ENCODE measurements around the gene CDKL5. TPM values are rescaled to one million over a fixed set of nuclear protein-coding genes. Genes with fewer than 3 reads are reported as not detected.
"Not testable (repeated sequence)": the region's sequence is repeated elsewhere in the genome, so short reads cannot be mapped to it uniquely, and the experiment has no call there.

Gene CDKL5
- total RNA-seq, 1 donor = 6.5 TPM

DNA sequence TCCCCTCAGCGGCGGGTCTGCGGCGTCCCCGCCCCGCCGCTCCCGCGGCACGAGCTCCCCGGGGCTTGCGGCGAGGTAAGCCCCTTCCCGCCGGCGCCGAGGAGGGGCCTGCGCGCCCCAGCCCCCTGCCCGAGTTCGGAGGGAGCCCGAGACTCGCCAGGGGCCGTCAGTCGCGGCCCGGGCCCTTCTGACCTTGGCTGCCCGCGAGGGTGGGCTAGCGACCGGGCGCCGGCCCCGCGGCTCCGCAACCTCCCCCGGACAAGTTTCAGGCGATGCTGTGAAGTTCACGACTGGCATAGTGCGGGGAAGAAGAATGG is 554 bp downstream of the CDKL5 start:
- TF ChIP-seq, protein P1, sequence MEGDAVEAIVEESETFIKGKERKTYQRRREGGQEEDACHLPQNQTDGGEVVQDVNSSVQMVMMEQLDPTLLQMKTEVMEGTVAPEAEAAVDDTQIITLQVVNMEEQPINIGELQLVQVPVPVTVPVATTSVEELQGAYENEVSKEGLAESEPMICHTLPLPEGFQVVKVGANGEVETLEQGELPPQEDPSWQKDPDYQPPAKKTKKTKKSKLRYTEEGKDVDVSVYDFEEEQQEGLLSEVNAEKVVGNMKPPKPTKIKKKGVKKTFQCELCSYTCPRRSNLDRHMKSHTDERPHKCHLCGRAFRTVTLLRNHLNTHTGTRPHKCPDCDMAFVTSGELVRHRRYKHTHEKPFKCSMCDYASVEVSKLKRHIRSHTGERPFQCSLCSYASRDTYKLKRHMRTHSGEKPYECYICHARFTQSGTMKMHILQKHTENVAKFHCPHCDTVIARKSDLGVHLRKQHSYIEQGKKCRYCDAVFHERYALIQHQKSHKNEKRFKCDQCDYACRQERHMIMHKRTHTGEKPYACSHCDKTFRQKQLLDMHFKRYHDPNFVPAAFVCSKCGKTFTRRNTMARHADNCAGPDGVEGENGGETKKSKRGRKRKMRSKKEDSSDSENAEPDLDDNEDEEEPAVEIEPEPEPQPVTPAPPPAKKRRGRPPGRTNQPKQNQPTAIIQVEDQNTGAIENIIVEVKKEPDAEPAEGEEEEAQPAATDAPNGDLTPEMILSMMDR (IDR thresholded peaks at IDR 0.05; ENCODE audit: insufficient read depth, low read depth, low read length) = no peak
- H3K4me3 ChIP-seq (ENCODE audit: low read depth, low read length) = peak overlapping the region; percentile 65
- DNase-seq (ENCODE audit: low read depth) = no peak

DNA sequence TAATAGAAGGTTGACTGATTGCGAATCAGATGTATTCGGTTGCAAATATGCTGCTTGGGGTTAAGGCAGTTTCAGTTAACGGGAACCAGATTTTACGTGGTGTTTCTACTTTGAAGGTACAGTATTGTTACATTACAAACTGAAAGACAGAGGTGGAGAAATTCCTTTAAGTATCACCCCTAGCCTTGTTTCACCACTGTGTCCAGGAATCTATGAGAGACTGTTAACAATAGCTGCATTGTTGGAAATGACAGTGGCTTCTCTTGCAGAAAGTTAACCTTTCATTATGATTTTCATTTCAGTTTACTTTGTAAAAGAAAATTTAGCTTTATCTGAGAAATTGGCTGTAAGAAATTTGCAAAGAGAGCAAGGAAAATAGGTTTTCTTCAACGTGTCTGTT is 2.6 kb downstream of the CDKL5 start:
- no peak overlapping the region for H3K4me3 ChIP-seq (ENCODE audit: low read depth, low read length)
- no peak for DNase-seq (ENCODE audit: low read depth)
- TF ChIP-seq, protein P1 (IDR thresholded peaks at IDR 0.05; ENCODE audit: insufficient read depth, low read depth, low read length) = no peak

DNA sequence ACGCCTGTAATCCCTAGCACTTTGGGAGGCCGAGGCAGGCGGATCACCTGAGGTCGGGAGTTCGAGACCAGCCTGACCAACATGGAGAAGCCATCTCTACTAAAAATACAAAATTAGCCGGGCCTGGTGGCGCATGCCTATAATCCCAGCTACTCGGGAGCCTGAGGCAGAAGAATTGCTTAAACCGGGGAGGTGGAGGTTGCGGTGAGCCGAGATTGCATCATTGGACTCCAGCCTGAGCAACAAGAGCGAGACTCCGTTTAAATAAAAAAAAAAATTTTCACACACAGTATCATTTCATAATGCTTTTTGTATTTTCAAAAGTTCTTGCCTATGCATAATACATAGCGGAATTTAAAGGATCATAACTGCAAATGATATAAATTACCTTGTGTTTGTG is 7.9 kb downstream of the CDKL5 start:
- not testable (repeated sequence) for H3K4me3 ChIP-seq (ENCODE audit: low read depth, low read length); DNase-seq (ENCODE audit: low read depth)

DNA sequence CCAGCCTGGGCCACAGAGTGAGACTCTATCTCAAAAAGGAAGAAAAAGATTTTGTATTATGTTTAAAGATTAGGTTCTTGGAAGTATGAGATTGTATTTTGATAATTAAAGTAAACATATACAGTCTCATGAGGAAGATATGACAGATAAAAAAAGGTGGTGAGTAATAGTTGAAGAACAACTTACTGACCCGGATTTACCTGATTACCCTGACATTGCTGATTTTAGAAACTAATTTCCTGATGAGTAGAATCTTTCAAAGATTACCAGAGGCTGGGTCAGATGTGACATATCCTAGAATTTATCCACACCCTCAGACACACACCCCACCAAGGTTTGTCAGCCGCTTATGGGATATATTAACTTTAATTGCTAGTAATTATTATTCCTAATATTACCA is 9.5 kb downstream of the CDKL5 start:
- no peak overlapping the region for H3K4me3 ChIP-seq (ENCODE audit: low read depth, low read length)
- TF ChIP-seq, protein P1 (IDR thresholded peaks at IDR 0.05; ENCODE audit: insufficient read depth, low read depth, low read length) = no peak
- no peak for DNase-seq (ENCODE audit: low read depth)

DNA sequence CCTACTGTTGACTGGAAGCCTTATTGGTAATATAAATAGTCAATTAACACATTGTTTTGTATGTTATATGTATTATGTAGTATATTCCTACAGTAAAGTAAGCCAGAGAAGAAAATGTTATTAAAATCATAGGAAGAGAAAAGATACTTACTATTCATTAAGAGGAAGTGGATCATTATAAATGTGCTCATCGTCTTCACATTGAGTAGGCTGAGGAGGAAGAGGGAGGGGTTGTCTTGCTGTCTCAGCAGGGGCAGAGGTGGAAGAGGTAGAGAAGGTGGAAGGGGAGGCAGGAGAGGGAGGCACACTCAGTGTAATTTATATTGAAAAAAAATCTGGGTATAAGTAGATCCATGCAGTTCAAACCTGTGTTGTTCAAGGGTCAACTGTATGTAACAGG is 10.6 kb downstream of the CDKL5 start:
- DNase-seq (ENCODE audit: low read depth) = no peak
- no peak overlapping the region for H3K4me3 ChIP-seq (ENCODE audit: low read depth, low read length)
- TF ChIP-seq, protein P1 (IDR thresholded peaks at IDR 0.05; ENCODE audit: insufficient read depth, low read depth, low read length) = no peak

DNA sequence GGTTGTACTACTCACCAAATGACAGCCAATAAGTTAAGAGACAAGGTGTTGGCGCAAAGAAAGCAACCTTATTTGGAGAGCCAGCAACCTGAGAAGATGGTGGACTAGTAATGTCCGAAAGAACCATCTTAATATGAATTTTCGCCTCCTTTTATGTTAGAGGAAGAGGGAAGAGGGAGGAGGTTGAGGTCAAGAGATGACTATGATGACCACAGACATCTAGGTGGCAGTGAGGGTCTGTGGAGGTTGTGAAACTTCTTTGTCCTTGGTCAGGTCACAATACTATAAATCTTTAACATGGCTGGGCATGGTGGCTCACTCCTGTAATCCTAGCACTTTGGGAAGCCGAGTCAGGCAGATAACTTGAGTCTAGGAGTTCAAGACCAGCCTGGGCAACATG is 15.4 kb downstream of the CDKL5 start:
- DNase-seq (ENCODE audit: low read depth) = no peak
- TF ChIP-seq, protein P1 (IDR thresholded peaks at IDR 0.05; ENCODE audit: insufficient read depth, low read depth, low read length) = no peak
- no peak overlapping the region for H3K4me3 ChIP-seq (ENCODE audit: low read depth, low read length)

DNA sequence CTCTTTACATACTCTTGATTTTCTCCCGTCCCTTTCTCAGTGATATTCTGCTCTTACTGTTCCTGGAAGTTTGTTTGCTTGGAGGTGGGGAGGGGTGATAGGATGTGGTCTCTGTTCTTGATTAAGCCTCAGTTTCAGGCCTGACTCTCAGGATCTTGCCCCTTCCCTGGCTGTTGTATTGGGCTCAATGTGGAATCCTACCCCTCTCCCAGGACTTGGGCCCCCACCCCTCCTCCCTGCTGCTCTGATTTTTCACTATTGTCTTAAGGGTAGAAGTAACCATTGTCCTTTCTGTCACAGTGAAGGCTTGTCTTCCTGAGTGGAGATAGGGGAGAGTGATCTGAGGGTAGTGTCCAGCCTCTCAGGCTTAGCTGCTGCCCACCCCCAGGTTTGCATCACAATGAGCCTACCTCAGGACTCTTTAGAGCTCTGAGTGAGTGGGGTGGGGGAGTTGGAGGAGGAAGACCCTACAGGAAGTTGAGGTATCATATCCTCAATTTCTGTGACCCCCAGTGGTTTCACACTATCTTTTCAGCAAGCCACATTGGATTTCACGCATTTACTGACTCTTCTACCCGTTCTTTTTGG is 16.5 kb downstream of the CDKL5 start:
- TF ChIP-seq, protein P1 (IDR thresholded peaks at IDR 0.05; ENCODE audit: insufficient read depth, low read depth, low read length) = no peak
- no peak for DNase-seq (ENCODE audit: low read depth)
- H3K4me3 ChIP-seq (ENCODE audit: low read depth, low read length) = no peak overlapping the region
